A673 (cell line): ENCODE results near the gene XIAP. TPM values are rescaled to one million over a fixed set of nuclear protein-coding genes. Genes with fewer than 3 reads are reported as not detected.

Experiments used
- BruUV-seq: library from RNA; stranded (reverse); fragments of 400-500 nt; replicated peaks from 2 replicates; lab custom pipeline; 2021; lab: Mats Ljungman, UMichigan
- CTCF ChIA-PET: fragments of 300-600 bp; sonication (Branson Sonifier 250); formaldehyde crosslinking; loops from one replicate; lab custom pipeline; 2022; ENCODE audit warnings: antibody characterized with exemption; lab: Charles Lee
- POLR2A ChIA-PET: fragments of 300-600 bp; sonication (Branson Sonifier 250); formaldehyde crosslinking; loops from one replicate; lab custom pipeline; 2022; ENCODE audit warnings: antibody characterized with exemption; ENCODE audit not compliant: low non-redundant PET; lab: Charles Lee
- DNase-seq: peaks from one replicate; pipeline ENCODE4 v3.0.0-alpha.2; 2015; ENCODE audit warnings: low spot score
- H3K27ac ChIP-seq: fragments of 200-600 bp; sonication (generic); 2 replicates; pipeline ENCODE4 v1.5.1; 2016; ENCODE audit warnings: mixed run types, low read depth, mild to moderate bottlenecking, mixed read lengths, antibody characterized with exemption, low read length; ENCODE audit not compliant: poor library complexity, severe bottlenecking
- H3K27me3 ChIP-seq: fragments of 200-600 bp; sonication (generic); replicated peaks from 2 replicates; pipeline ENCODE4 v1.6.1; 2017; ENCODE audit warnings: mixed run types, low read depth, mild to moderate bottlenecking, mixed read lengths, antibody characterized with exemption, low read length; ENCODE audit not compliant: insufficient read depth, poor library complexity
- H3K36me3 ChIP-seq: fragments of 200-600 bp; sonication (generic); 2 replicates; pipeline ENCODE4 v1.6.1; 2016; ENCODE audit warnings: mixed run types, mild to moderate bottlenecking, mixed read lengths, antibody characterized with exemption, low read length; ENCODE audit not compliant: insufficient read depth, poor library complexity, severe bottlenecking
- H3K4me1 ChIP-seq: fragments of 200-600 bp; sonication (generic); 2 replicates; pipeline ENCODE4 v1.6.1; 2017; ENCODE audit warnings: mixed run types, mild to moderate bottlenecking, mixed read lengths, antibody characterized with exemption, low read length; ENCODE audit not compliant: insufficient read depth, poor library complexity, severe bottlenecking
- H3K4me3 ChIP-seq: fragments of 200-600 bp; sonication (generic); 2 replicates; pipeline ENCODE4 v1.5.1; 2016; ENCODE audit warnings: low read depth, mixed run types, mild to moderate bottlenecking, mixed read lengths, low read length; ENCODE audit not compliant: poor library complexity, severe bottlenecking
- H3K9me3 ChIP-seq: fragments of 200-600 bp; sonication (generic); 2 replicates; pipeline ENCODE4 v1.6.1; 2016; ENCODE audit warnings: mixed run types, low read depth, mild to moderate bottlenecking, mixed read lengths, antibody characterized with exemption, low read length; ENCODE audit not compliant: poor library complexity, severe bottlenecking
- CTCF ChIP-seq: fragments of 300-800, 200-600 bp; sonication (generic); conservative IDR thresholded peaks from 2 replicates; pipeline ENCODE4 v1.5.1; 2017; ENCODE audit warnings: low read depth, mild to moderate bottlenecking, antibody characterized with exemption, low read length, moderate library complexity, mixed read lengths
- EZH2 ChIP-seq: fragments of 200-600 bp; sonication (generic); IDR thresholded peaks from 2 replicates; pipeline ENCODE4 v1.6.1; 2017; ENCODE audit warnings: borderline replicate concordance, low read depth, mild to moderate bottlenecking, mixed read lengths, antibody characterized with exemption, low read length; ENCODE audit not compliant: poor library complexity, severe bottlenecking
- intact Hi-C: fragments of 100-400 bp; cut with micrococcal nuclease; formaldehyde crosslinking; loops from one replicate; pipeline ENCODE4 v1.10.0; 2022; ENCODE audit not compliant: unreplicated experiment
- total RNA-seq: library from RNA; stranded (reverse); gene quantifications from 2 replicates; pipeline ENCODE4 v1.2.3, GENCODE V29; 2021

XIAP gene
- total RNA-seq, 1 experiment from 2014 or later, result 37.7 TPM

DNA sequence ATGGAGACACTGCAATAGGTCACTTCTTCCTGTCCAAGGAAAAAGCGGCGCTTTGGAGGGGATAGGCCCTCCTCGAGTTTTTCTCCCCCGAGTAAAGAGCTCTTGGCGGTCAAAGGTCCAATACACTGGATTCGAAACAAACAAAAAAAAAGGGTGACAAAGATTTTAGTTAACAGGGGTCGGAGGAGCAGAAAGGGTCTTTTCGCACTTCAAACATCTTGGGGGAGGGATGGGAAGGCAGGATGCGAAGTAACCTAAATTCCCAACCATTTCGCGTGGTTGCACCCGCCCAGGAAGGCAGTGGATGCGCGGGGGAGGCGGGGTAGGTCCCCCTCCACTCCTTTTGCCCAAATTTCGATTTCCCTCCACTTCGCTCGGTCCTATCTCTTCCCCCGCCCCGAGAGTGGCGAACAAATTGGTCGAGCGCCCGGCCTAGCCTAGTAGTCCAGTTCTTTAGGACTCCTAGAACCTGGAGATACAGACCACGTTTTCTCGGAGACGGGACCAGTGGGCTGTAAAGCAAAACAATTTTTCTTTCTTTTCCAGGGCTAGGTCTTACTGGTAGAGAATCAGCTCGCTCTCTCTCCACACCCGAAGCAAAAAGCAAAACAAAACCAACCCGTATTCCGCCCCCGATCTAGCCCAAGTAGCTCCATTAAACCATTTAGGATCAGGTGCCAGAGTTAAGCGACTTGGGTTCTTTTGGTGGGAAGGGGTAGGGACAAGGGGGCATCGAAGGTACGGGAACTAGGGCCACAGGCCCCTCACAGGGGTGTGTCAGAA is 99.6 kb downstream of the XIAP start:
- TSS peak; percentile 47 for BruUV-seq
- POLR2A ChIA-PET, result no interaction called here
- peaks cover 3% of the 10 kb centered on the region for H3K4me1 ChIP-seq
- no peaks in the 10 kb centered on the region for H3K36me3 ChIP-seq
- CTCF ChIA-PET, result interaction anchor here (0.6 kb wide), 1 partner anchor 192 kb away, joined by 4 read pairs; no protein-coding TSS in a partner anchor
- peak; percentile 62 for DNase-seq
- no peak for TF ChIP-seq CTCF
- no peak for TF ChIP-seq EZH2
- no peaks in the 10 kb centered on the region for H3K9me3 ChIP-seq
- H3K27me3 ChIP-seq, result no peaks in the 10 kb centered on the region
- H3K4me3 ChIP-seq, result peak overlapping the region; percentile 66
- peak overlapping the region; percentile 89 for H3K27ac ChIP-seq
- intact Hi-C loops, result loop anchor here (5.0 to 10.0 kb wide), 4 partner anchors 58 to 425 kb away; no protein-coding TSS in a partner anchor

- ChIA-PET POLR2A (interaction anchor here (0.6 to 0.7 kb wide), 2 partner anchors 134 to 543 kb away, joined by 3 to 8 read pairs; no protein-coding TSS in a partner anchor), CTCF (interaction anchor here (0.6 kb wide), 2 partner anchors 238 to 909 kb away, joined by 3 to 6 read pairs; no protein-coding TSS in a partner anchor)
- H3K4me3 ChIP-seq, result peak overlapping the region; percentile 72
- H3K4me1 ChIP-seq, result peaks cover 5% of the 10 kb centered on the region
- intact Hi-C loops, result loop anchor here (5.0 to 10.0 kb wide), 4 partner anchors 56 to 424 kb away; no protein-coding TSS in a partner anchor
- H3K27ac ChIP-seq, result peak overlapping the region; percentile 99
- H3K9me3 ChIP-seq, result no peaks in the 10 kb centered on the region
- DNase-seq, result no peak
- H3K36me3 ChIP-seq, result no peaks in the 10 kb centered on the region
- H3K27me3 ChIP-seq, result no peaks in the 10 kb centered on the region
- TSS peak; percentile 61 for BruUV-seq
- TF ChIP-seq CTCF (no peak), EZH2 (no peak)
Measured at GRCh38 chrX:123960956-123961267, 101.1 kb downstream of the XIAP start.

DNA sequence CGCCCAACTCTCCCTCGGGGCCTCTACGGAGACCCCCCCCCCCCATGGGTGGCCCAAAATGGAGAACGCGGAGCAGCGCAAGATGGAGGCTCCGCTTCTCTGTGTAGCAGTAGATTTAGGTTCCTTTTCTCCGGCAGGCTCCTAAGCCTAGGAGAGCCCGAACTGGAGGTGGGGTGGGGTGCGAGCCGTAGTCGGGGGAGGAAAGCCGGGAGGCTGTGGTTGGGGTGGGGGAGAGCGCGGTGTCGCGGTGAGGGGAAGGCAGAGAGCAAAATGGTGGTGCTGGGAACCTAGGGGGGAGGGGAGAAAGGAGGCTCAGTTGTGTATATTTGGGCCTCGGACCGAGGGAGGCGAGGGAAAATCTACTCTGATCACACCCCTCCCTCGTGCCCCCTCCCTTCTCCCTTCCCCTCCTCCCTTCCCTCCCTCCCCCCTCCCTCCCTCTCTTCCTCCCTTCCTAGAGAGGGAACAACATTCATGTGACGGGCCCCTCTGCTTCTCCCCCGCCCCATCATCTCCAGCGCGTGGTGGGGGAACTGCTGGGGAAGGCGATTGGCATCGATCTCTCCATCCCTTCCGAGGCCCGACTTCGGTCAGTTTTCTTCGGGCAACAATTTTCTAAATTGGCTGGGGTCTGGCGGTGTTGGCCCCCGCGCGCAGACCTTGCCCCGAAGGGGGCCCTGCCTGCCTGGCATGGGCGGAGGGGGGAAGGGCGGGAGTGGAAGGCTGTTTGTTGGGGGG is 101.6 kb downstream of the XIAP start, which contains the start of gene STAG2:
Gene STAG2 (plus strand): TSS at position 439 of the 738 bp plus-strand sequence. CDS start 60,922 bp downstream, outside the sequence.
- CTCF ChIA-PET, result no interaction called here
- no peaks in the 10 kb centered on the region for H3K36me3 ChIP-seq
- no peaks in the 10 kb centered on the region for H3K9me3 ChIP-seq
- peak; percentile 93 for DNase-seq
- H3K4me1 ChIP-seq, result peaks cover 5% of the 10 kb centered on the region
- BruUV-seq, result no TSS peak
- peak within 1 kb of the TSS; percentile 72 for H3K4me3 ChIP-seq
- intact Hi-C loops, result loop anchor here (5.0 to 10.0 kb wide), 4 partner anchors 56 to 423 kb away; no protein-coding TSS in a partner anchor
- TF ChIP-seq CTCF (no peak), EZH2 (no peak)
- H3K27me3 ChIP-seq, result no peaks in the 10 kb centered on the region
- H3K27ac ChIP-seq, result peak within 1 kb of the TSS; percentile 99
- POLR2A ChIA-PET, result no interaction called here
